Stimulated activated CD4-positive, alpha-beta T cell treated with anti-CD3 and anti-CD28 coated beads, Interleukin-2, amount 100 ng/mL, for 48 hours (primary cell): ENCODE measurements around the gene HIP1.

Experiments used
- DNase-seq, 2 donors: peaks; one replicate each; pipeline ENCODE4 v3.0.0-alpha.2; 2020

HIP1 gene

GRCh38 chr7:75485355-75485978 is 253.3 kb downstream of the HIP1 start:
- peak in 1 of 2 donors; percentile 3 for DNase-seq
